ENCODE measurements around the gene SMARCD2. TPM values are rescaled to one million over a fixed set of nuclear protein-coding genes. Genes with fewer than 3 reads are reported as not detected.

SMARCD2 gene
- total and polyA plus RNA-seq, 2 of the 13 experiments (the other 11 are each of a cell fraction or from before 2014, with no cell fraction given), result 122 to 150 TPM

DNA sequence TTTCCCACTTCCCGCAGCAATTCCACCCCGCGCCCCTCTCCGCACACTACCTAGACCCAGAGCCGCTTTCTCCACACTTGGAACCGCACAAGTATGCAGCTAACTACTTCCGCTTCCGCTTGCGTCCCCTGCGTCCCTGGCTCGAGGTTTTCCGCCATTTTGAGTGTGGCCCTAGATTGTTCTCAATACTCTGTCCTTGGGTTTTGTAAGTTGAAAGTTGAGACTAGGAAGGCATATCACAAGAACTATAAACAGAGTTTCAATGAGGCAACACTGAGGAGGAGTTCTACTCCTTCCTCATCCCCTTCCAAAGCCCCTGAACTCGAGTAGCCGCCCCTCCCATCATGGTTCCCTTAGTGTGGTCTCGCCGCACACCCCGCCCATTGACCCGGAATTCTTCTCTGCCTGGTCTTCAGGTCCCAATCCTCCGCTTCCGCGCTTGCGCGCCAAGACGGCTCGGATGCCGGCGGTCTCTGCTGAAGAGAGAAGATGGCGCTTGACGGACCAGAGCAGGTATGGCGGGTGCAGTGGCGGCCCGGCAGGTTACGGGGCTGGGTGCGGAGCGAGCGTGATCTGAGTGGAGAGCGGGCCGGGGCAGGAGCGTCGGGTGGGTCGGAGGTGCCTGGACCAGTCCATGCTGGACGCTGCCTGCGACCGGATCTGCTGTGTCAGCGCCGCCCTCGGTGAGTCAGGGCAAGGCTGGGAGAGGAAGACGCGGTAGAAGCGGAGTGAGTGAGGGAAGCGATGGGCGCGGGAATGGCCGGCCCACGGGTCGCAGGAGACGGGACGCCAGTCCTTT is 15.3 kb downstream of the SMARCD2 start, which contains the start of the genes FTSJ3 and PSMC5 (continued):
- TF ChIP-seq, protein P1, sequence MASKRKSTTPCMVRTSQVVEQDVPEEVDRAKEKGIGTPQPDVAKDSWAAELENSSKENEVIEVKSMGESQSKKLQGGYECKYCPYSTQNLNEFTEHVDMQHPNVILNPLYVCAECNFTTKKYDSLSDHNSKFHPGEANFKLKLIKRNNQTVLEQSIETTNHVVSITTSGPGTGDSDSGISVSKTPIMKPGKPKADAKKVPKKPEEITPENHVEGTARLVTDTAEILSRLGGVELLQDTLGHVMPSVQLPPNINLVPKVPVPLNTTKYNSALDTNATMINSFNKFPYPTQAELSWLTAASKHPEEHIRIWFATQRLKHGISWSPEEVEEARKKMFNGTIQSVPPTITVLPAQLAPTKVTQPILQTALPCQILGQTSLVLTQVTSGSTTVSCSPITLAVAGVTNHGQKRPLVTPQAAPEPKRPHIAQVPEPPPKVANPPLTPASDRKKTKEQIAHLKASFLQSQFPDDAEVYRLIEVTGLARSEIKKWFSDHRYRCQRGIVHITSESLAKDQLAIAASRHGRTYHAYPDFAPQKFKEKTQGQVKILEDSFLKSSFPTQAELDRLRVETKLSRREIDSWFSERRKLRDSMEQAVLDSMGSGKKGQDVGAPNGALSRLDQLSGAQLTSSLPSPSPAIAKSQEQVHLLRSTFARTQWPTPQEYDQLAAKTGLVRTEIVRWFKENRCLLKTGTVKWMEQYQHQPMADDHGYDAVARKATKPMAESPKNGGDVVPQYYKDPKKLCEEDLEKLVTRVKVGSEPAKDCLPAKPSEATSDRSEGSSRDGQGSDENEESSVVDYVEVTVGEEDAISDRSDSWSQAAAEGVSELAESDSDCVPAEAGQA (IDR thresholded peaks at IDR 0.05; ENCODE audit: low read depth), result peak; percentile 87
- TF ChIP-seq, protein P1 (CRISPR knock-in tag; IDR thresholded peaks at IDR 0.05; ENCODE audit: borderline replicate concordance), result no peak

DNA sequence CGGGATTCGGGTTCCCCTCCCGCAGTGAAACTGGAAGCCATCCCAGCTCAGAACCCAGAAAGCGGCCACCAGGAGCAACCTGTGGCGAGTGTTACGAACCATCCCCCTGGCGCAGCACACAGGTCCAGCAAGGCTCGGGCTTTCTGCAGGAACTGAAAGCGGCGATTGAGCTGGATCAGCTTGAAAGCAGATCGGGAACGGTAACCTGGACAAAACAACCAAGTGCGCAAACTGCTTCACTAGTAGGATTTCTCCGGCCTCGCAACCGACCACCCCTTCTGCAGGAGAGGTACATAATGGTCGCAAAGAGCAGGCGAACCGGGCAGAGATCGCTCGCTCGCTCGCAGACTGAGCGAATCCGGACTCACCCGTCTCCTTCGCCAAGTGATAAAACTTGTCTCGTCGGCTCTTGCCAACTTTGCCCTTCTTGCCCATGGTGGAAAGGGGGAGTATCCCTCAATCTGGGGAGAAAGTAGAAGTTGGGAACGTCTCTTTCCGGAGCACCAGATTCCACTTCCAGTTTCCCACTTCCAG is 15.9 kb downstream of the SMARCD2 start:
- peak overlapping the region; percentile 86 for H3K9ac ChIP-seq (ENCODE audit: insufficient read depth, low read depth, low read length)
- DNase-seq (ENCODE audit: low spot score) (no peak), ATAC-seq (peak; percentile 26), FAIRE-seq (no peak)
- in situ Hi-C loops (cut with HindIII; ENCODE audit: extremely low pct_ligation_motif_present, low pct_unique_long_range_greater_than_20kb), result no loop called here
- peaks cover 45% of the 10 kb centered on the region for H3K79me2 ChIP-seq (ENCODE audit: insufficient read depth, low read length)
- H3K4me3 ChIP-seq (replicated peaks in 1 of 3; ENCODE audit: insufficient read depth in 1 of 3, low read depth in 2 of 3, low read length in 3 of 3), result peak overlapping the region; percentile 84 to 98 (median 95)
- H4K20me1 ChIP-seq (ENCODE audit: insufficient read depth, low read length), result no peaks in the 10 kb centered on the region
- TSS peak; percentile 69 for BruUV-seq (replicated peaks)
- H2AFZ ChIP-seq (ENCODE audit: low read length), result no peak overlapping the region
- intact Hi-C loops (cut with micrococcal nuclease; ENCODE audit: unreplicated experiment), result loop anchor here (1.0 to 5.0 kb wide), 4 partner anchors 15 to 86 kb away; partner anchors contain the start of genes CCDC47, DDX42 and STRADA
- H3K27ac ChIP-seq (ENCODE audit: extremely low read length, insufficient read depth, low read length), result peak overlapping the region; percentile 91
- ChIA-PET POLR2A (interaction anchor here (1.3 to 3.5 kb wide), 5 partner anchors 8 to 52 kb away, joined by 4 to 37 read pairs (median 12); partner anchors contain the start of genes CCDC47, DDX42 and SMARCD2), CTCF (ENCODE audit: low intra/inter-chr PET ratio, low total read pairs) (no interaction called here)
- peaks cover 31% of the 10 kb centered on the region for H3K4me1 ChIP-seq (ENCODE audit: insufficient read depth, low read length)
- H3K9me3 ChIP-seq (ENCODE audit: low read length), result no peaks in the 10 kb centered on the region
- no peaks in the 10 kb centered on the region; a peak in 1 of 5 replicates for H3K27me3 ChIP-seq (ENCODE audit: control insufficient read depth in 1 of 2, insufficient read depth in 2 of 2, low read length in 2 of 2)
- H3K4me2 ChIP-seq (ENCODE audit: low read depth, low read length), result peak overlapping the region; percentile 81
- 2% methylated on average over 24 of the region's 31 CpGs for WGBS (ENCODE audit: low lambda C conversion rate)
- H3K36me3 ChIP-seq (replicated peaks in 1 of 2; ENCODE audit: control insufficient read depth in 1 of 2, insufficient read depth in 2 of 2, low read length in 2 of 2), result peaks cover 40 to 68% of the 10 kb centered on the region in 2 experiments
- TF ChIP-seq JARID2 (CRISPR knock-in tag; IDR thresholded peaks at IDR 0.05; ENCODE audit: insufficient replicate concordance) (no peak), HNF4G (IDR thresholded peaks at IDR 0.05; ENCODE audit: borderline replicate concordance, low read depth, low read length) (0 out of 2 replicates have a peak, but pooled peaks have one; percentile 1), HNF4G (CRISPR knock-in tag; IDR thresholded peaks at IDR 0.05; ENCODE audit: borderline replicate concordance, low read depth) (no peak), CHD4 (IDR thresholded peaks at IDR 0.05; ENCODE audit: borderline replicate concordance, low read length) (0 out of 2 replicates have a peak, but pooled peaks have one; percentile 3), ZNF101 (CRISPR knock-in tag; IDR thresholded peaks at IDR 0.05; ENCODE audit: borderline replicate concordance, low read depth) (no peak), SSRP1 (CRISPR knock-in tag; IDR thresholded peaks at IDR 0.05) (peak; percentile 46; the same call in 1 of the 2 replicates), MTA3 (CRISPR knock-in tag; IDR thresholded peaks at IDR 0.05) (no peak), ZNF296 (CRISPR knock-in tag; conservative IDR thresholded peaks at IDR 0.05) (0 out of 2 replicates have a peak, but pooled peaks have one; percentile 54), ATF7-NPFF (CRISPR knock-in tag; IDR thresholded peaks at IDR 0.05; ENCODE audit: low read depth) (peak; percentile 30; the same call in 1 of the 2 replicates), ZNF616 (CRISPR knock-in tag; IDR thresholded peaks at IDR 0.05; ENCODE audit: low read depth) (peak; percentile 54; the same call in 1 of the 2 replicates)
- TF ChIP-seq, protein P2, sequence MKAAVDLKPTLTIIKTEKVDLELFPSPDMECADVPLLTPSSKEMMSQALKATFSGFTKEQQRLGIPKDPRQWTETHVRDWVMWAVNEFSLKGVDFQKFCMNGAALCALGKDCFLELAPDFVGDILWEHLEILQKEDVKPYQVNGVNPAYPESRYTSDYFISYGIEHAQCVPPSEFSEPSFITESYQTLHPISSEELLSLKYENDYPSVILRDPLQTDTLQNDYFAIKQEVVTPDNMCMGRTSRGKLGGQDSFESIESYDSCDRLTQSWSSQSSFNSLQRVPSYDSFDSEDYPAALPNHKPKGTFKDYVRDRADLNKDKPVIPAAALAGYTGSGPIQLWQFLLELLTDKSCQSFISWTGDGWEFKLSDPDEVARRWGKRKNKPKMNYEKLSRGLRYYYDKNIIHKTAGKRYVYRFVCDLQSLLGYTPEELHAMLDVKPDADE (CRISPR knock-in tag; IDR thresholded peaks at IDR 0.05), result 0 out of 2 replicates have a peak, but pooled peaks have one; percentile 26
